Neural progenitor cell (in vitro differentiated cells): Measurements from ENCODE around the gene CST8.

Source experiments
- EZH2 ChIP-seq: fragments of 200-600 bp; sonication (generic); IDR thresholded peaks from 2 replicates; pipeline ENCODE4 v1.6.1; 2017; ENCODE audit warnings: antibody characterized with exemption, mild to moderate bottlenecking, moderate library complexity
- EZH2phosphoT487 ChIP-seq: fragments of 200-600 bp; sonication (generic); IDR thresholded peaks from 2 replicates; pipeline ENCODE4 v1.6.1; 2017; ENCODE audit warnings: antibody characterized with exemption
- TF ChIP-seq, protein P1 (sequence below): fragments of 200-600 bp; sonication (generic); IDR thresholded peaks from 2 replicates; pipeline ENCODE4 v1.5.1; 2017; ENCODE audit warnings: antibody characterized with exemption, mild to moderate bottlenecking

DNA sequence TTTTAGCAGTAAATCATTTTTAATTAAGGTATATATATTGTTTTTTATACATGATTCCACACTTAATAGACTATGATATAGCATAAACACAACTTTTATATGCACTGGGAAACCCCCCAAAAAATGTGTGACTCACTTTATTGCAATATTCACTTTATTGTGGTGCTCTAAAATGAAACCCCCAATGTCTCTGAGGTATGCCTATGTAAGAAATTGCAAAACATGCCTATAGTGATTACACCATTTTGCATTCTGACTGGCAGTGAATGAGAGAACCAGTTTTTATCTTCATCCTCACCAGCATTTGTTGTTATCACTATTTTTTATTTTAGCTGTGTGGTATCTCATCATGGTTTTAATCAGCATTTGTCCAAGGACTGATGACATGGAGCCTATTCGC, 29.7 kb upstream of the CST8 start:
- TF ChIP-seq EZH2phosphoT487 (no peak), EZH2 (no peak)
- TF ChIP-seq, protein P1, sequence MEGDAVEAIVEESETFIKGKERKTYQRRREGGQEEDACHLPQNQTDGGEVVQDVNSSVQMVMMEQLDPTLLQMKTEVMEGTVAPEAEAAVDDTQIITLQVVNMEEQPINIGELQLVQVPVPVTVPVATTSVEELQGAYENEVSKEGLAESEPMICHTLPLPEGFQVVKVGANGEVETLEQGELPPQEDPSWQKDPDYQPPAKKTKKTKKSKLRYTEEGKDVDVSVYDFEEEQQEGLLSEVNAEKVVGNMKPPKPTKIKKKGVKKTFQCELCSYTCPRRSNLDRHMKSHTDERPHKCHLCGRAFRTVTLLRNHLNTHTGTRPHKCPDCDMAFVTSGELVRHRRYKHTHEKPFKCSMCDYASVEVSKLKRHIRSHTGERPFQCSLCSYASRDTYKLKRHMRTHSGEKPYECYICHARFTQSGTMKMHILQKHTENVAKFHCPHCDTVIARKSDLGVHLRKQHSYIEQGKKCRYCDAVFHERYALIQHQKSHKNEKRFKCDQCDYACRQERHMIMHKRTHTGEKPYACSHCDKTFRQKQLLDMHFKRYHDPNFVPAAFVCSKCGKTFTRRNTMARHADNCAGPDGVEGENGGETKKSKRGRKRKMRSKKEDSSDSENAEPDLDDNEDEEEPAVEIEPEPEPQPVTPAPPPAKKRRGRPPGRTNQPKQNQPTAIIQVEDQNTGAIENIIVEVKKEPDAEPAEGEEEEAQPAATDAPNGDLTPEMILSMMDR: no peak
